NCI-H460 (cell line): ENCODE measurements around the gene GALNT13. TPM values are rescaled to one million over a fixed set of nuclear protein-coding genes. Genes with fewer than 3 reads are reported as not detected.

Source experiments
- DNase-seq: peaks from one replicate; pipeline ENCODE4 v3.0.0-alpha.2; 2016; ENCODE audit warnings: low read depth; ENCODE audit errors: extremely low read depth
- total RNA-seq: library from RNA; depleted of rRNA; stranded (reverse); fragments of >200 nt; shearing (Covaris generic); gene quantifications from 2 replicates; pipeline ENCODE4 v1.2.3, GENCODE V29; 2014

GALNT13 gene
- total RNA-seq, 1 experiment from 2014 or later, result 30.7 TPM

DNA sequence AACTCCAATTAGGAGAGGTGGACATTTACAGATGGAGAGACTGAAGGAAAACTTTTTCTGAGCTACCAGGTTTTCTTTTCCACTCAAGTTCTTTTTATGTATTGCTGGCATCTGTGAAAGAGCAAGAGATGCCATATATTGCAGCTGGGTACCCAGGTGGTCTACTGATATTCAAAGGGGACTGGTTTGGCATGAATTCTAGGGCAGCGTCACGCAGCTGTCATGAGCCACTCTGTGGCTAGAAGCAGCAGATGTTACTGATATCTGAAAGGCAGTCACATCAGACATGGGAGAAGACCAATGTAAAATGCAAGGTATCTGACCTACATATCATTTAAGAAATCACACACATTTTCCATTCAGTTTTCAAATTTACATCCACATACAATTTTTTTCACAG lies 408.8 kb downstream of the GALNT13 start:
- no peak for DNase-seq

DNA sequence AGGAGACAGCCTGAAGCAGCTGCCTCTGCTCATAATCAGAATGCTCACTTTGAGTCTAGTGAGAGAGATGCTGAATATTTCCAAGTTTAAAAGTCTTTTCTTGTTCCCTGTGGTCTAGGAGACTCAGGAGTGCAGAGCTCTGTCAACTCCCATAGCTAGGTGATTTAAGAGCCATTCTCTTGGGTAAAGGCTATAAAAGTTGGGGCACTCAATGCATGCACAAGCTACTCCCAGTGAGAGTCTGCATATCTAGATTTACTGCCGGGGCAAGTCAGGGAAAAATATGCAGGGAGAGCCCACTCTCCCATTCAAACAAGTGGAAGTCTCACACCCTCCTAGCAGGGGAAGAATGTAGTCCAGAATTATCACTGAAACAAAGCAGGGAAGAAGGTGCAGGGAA lies 418.1 kb downstream of the GALNT13 start:
- no peak for DNase-seq

DNA sequence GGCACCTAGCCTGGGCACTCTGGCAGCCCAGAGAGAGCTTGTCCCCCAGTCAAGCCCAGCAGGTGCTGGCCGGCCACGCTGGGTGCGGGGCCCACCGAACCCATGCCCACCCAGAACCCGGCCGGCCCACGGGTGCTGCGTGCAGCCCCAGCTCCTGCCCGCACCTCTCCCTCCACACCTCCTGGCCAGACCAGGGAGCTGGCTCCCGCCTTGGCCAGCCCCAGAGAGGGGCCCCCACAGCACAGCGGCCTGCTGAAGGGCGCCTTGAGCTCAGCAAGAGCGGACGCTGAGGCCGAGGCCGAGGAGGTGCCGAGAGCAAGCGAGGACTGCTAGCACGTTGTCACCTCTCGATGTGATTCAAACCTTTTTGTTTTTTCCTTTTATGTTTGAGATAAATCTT lies 419.8 kb downstream of the GALNT13 start:
- no peak for DNase-seq

DNA sequence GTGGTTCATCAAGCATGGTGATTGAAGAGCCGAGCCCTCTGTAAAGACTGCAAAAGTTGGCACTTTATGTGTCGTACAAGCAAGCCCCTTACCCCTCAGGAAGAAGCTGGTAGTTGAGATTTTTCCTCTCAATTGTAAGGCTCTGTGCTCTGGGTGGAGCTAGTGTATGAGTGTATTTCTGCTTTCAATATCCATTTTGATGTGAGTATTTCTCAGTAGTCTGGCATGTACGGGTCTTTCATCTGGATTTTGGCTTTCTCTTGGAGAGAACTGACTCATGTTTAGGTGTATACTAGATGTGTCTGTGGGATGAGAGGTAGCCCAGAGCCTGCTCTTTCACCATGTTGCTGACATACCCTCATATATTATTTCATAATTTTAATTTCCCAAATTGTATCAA lies 420.2 kb downstream of the GALNT13 start:
- no peak for DNase-seq

DNA sequence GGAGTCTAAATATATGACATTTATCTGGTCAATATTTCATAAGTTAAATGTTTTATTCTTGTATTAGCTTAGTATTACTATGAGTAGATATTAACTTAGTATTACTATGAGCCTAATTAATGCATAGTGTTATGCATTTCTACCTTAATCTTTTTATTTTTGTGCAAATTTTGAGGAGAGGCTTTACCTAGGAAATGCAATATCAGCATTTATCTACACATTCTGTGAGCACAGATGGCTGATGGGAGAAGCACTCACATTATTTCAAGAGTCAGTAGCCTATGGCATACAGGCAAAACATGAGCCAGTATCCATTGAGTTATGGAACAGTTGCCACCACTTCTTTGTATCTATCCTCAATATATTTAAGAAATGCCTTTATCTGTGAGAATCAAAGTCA lies 422.1 kb downstream of the GALNT13 start:
- no peak for DNase-seq

DNA sequence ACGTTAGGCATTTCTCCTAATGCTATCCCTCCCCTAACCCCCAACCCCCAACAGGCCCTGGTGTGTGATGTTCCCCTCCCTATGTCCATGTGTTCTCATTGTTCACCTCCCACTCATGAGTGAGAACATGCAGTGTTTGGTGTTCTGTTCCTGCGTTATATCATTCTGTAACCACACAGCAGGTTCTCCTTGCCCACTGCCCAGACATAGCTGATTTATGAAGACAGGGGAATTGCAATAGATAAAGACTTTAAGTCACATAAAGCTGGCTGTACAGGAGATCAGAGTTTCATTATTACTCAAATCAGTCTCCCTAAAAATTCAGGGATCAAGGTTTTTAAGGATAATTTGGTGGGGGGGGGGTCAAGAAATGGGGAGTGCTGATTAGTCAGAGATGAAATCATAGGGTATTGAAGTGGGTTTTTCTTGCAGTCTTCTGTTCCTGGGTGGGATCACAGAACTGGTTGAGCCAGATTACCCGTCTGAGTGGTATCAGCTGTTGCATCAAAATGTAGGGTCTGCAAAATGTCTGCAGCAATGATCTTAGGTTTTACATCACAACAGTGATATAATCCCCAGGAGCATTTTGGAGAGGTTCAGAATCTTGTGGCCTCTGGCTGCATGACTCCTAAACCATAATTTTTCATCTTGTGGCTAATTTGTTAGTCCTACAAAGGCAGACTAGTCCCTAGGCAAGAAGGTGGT lies 434.7 kb downstream of the GALNT13 start:
- DNase-seq, result no peak

DNA sequence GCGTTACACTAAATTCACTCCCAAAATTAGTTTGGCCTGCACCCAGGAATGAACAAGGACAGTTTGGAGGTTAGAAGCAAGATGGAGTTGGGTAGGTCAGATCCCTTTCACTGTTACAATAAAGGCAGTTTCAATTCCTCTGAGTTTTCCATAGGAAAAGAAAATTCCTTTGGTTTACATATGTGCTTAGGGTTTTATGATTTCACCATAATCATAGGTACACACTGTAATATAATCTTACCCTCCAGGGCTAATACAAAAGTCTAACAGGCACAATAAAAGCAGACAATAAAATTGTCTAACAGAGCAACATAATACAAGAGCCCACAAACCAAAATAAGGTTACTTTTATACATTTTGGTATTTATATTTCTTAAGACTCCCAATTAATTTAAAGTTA lies 435.3 kb downstream of the GALNT13 start:
- no peak for DNase-seq

DNA sequence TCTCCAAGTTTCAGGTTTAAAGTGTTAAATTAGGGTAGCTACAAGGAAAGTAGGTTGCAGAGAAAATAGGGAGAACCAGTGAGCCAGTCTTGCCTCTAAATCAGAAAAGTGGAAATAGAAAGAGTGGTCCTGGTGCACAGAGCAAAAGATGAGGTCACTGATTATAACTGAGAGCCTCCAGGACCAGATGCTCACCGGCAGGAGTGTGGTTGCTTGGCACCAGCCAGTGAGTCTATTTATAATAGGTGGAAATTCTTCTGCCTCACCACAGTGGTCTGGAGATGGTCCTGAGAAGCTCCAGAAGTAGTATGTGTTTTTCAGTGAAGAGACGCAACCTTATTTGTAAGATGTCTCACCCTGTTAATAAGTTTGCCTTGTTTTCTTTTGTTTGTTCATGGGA lies 452.9 kb downstream of the GALNT13 start:
- DNase-seq, result no peak

DNA sequence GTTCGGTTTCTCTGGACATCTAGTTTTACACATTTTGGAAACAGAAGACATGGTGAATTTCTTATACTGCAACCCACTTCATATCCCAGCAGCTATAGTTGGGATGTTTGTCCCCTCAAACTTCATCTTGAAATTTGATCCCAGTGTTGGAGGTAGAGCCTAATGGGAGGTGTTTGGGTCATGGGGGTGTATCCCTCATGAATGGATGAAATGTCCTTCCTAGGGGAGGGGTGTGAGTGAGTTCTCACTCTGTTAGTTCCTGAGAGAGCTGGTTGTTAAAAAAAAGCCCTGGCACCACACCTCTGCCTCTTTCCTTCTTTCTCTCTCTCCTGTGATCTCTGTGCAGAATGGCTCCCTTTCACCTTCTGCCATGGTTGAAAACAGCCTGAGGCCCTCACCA lies 457.8 kb downstream of the GALNT13 start:
- DNase-seq, result no peak

DNA sequence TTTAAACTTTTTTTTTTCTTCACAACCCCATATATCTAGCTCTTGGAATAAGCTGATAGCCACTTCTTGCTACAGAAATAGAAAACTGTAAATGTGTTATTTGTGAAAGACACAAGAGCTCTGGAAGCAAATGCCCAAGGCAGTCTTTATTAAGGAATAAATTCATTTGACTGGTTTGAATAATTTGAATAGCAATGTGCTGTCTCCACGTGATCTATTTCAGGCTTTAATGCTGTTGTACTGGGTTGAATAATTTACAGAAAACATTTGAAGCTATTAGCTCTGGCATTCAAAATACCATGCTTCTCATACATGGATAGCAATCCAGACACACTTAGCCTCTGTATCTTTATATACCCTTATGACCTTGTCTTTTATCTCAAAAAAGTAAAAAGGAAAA lies 460.1 kb downstream of the GALNT13 start:
- no peak for DNase-seq

DNA sequence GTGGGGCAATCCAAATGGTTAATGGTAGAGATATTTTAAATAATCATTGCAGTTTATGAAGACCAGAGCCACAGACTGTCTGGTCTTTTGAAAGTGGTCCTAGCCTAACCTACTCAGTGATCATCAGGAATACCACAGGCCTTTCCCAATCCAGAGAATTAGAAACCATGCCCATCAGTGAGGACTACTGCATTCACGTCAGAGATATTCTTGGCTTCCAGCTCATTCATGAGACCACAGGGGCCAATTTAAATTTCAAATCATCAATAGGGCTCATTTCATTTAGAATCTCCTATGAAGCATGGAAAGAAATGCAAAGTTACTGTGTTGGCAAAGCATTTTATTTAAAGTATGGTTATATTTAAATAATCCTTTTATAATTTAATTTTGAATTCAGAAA lies 464.5 kb downstream of the GALNT13 start:
- DNase-seq, result no peak

DNA sequence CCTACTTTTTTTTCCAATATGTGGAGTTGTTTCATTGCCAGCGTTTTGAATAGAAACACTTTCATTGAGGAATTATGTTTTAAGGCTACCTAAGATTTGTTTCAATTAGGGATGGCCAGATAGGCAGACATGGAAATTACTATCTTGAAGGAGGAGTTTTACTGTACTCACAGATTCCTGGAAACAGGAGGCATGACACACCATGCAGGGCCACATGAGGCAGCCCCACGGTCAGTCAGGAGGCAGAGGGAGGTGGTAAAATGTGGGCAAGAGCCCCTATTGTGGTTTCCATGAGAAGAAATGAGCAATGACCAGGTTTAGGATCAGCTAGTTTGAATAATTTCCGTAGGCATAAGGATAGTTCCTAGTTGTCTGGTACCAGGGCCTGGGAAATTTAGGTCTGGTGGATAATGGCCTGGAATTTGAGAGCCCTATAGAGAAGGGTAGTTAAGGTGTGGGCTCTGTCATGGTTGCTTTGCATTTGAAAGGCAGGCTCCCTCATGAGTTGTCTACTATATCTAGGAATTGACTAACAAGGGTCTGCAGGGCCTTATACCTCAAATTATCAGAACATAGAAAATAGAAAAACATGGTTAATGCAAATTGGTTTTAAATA lies 466.7 kb downstream of the GALNT13 start:
- no peak for DNase-seq

DNA sequence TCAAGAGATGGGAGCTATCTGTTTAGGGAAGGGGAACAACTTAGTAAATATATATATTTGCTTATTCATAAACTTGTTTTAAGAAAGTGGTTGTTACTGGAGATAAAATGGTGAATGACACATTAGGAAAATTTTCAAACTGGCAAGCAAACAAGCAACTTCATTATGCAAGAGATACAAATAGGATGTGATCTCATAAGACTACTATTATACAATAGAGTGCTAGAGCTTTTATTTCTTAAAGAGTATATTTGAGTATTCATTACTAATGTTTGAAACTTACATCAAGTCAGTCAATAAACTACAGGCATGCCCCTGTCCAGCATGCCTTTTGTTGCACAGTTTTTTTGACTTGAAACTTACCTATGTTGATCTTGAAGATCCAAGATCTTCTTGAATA lies 471.6 kb downstream of the GALNT13 start:
- no peak for DNase-seq

DNA sequence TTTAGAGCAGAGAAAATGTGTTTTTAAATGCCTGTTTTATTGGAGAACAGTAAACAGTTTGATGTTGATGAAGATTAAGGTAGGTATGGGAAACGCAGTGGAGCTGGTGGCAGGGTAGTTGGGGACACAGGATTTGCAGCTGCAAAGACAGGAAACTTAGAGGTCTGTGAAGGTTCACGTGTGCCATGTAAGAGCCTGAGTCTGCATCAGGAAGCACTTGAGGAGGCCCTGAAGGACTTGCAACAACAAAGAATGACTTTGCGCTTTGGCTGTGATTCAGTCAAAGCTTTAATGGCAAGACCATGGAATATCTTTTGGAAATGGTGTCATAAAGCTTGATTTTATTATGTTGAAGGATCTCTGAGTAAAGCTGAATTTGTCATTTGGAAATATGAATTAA lies 479.2 kb downstream of the GALNT13 start:
- DNase-seq, result no peak

DNA sequence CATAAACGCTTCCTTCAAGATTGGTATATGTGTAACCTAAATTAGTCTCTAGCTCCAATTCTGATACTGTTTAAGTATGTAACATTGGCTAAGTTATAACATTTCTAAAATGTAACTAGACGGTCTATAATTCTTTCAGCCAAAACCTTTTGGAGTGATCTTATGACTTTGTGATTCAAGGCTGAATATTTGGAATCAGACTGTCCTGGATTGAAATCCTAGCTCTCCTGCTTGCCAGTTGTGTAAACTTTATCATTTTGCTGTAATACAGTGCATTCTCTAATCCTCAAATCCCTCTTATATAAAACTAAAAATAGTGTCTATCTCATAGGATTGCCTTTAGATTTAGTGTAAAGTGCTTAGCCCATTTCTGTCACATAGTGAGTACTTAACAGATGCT lies 489.6 kb downstream of the GALNT13 start:
- no peak for DNase-seq

DNA sequence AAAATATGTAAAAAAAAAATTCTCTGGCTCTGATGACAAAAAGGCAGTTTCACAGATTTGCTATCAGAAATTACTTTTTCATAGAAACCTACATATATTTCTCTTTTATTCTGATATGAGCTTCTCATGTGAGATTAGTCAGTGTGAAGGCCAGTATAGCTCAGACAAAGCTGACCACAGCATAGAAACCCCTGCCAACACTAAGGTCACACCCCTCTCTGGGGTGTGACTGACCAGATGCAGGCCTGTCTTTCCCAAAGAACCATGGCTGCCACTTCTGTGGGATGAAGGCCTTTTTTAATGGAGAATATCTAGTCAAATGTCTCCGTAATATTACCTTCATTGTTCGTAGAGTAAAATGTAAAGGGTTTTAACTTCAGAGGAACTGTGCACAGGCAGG lies 496.4 kb downstream of the GALNT13 start:
- no peak for DNase-seq

DNA sequence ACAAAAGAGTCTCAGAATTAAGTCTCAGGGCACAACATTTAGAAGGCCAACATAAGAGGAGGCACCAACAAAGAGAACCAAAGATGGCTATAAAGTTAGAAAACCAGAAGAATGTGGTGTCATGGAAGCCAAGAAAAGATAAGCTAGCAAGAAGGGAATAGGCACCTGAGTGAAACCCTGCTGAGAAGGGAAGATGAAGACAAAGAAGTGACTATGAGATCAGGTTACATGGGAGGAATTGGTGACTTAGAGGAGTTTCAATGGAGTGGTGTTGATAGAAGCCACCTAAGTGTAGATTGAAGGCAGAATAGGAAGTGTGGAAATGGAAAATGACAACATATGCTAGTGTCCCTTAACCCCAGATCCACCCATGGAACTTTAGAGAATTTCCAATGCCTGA lies 499.2 kb downstream of the GALNT13 start:
- no peak for DNase-seq

DNA sequence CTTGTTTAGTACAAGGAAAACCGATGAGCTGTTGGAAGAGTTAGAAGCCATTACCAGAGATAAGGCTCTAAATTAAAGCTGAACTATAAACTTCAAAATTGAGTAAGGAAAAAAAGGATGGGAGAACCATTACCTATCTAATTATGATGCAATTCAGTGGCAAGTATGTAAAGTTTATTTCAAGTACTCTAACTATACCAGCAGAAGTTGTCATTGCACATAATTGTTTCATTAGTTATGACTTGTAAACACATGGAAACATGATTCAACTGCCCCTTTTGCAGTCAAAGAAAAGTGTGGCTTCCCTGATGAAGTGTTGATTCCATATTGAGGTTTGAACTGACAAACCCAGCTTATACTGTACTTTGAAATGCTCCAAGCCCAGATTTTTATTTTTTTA lies 502.7 kb downstream of the GALNT13 start:
- DNase-seq, result no peak

DNA sequence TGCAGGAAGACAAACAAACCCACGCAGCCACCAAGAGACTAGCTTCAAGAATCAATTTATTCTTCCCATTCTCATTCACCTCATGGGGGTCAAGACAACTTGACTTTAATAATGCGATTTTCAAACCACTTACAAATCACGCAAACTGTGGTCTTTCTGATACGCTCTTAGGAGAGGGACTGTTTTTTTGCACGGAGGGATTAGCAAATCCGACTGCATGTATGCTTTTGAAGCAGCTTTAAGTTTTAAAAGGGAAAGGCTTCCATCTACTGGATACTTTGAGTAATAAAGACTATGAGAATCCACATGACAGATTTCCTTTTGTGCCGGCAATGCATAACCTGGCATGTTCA lies 503.8 kb downstream of the GALNT13 start:
- peak; percentile 61 for DNase-seq

DNA sequence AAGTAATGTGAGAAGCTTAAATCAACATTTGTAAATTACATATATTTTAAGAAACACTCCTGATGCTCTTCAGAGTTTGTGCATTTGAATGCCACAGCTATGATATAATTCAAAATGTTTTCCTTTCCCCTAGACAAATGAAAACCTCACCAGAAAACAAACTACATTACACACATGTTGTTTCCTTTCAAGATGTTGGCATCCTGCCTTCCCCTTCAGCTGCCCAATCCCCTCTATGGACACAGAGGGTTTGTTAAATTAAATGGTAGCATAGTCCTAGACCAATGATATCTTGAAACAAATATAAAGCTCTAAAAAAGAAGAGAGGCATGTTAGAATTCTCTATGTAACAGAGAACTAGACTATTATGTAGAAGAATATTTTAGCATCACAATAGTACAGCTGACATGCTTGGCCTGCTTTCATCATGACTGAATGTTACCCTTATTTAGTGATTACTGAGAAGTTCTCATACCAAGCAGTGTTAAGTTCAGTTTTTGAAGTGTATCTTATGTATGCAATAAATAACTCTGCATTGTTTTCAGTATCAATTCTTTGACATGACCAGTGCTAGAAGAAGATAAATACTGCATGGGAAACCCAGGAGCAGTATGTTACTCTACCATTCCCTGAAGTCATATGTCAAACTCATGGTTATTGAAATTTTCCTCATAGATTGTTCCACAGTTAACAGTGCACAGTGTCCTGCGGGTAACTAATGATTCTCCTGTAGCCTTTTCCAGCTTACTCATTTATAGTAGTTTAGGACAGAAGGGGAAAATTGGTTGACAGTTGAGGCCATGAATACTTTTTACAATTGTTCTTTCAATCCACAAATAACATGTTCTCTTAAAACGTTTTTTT lies 510.4 kb downstream of the GALNT13 start:
- DNase-seq, result no peak

DNA sequence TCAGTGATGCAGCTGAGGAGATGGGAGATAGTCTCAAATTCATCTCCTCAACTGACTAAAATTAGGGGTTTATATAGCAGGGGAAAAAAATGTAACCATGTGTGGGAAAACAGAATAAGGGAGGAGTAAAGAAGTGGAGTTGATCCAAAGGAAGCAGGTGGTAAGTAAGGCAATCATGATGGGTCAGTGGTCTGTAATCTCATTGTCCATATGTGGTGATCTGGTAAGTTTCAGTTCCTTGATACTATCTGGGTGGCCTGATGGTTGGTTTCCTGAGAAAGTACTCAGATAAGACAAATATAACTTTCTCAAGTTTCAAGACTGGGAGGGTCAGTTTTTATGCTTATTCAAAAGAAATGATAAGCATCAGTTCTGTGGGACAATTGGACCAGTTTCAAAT lies 514.5 kb downstream of the GALNT13 start:
- DNase-seq, result no peak

DNA sequence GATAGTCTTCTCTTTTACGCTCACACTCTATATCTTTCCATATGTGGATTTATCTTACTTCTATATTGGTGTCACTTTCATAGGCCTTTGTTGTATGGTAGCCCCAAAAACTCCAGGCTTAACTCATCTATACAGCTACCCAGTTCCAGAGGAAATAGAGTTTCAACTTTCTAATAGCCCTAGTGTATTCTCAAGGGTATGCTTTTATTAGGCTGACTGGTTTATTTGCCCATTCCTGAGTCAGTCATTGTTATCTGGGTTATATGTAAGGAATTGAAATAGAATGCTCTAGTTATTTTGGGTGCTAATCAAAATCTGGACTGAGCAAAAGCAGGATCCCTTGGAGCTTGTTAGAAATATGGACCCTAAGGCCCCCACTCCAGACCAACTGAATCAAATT lies 519.3 kb downstream of the GALNT13 start:
- no peak for DNase-seq
